MM.1S (cell line): ENCODE data around the gene LIN7A.

ENCODE experiments used
- DNase-seq: peaks from one replicate; pipeline ENCODE4 v3.0.0-alpha.2; 2015
- H2AFZ ChIP-seq: fragments of 300-600 bp; sonication (generic); 2 replicates; pipeline ENCODE4 v1.6.0; 2016; ENCODE audit warnings: antibody characterized with exemption, low read length
- H3F3A ChIP-seq: fragments of 300-600 bp; sonication (generic); 2 replicates; pipeline ENCODE4 v1.6.1; 2016; ENCODE audit warnings: mild to moderate bottlenecking, antibody characterized with exemption, low read length, moderate library complexity, mixed read lengths; ENCODE audit not compliant: insufficient read depth
- H3K27ac ChIP-seq: fragments of 300-600 bp; sonication (generic); 2 replicates; pipeline ENCODE4 v1.5.1; 2016; ENCODE audit warnings: mild to moderate bottlenecking, low read length
- H3K27me3 ChIP-seq: fragments of 300-600 bp; sonication (generic); replicated peaks from 2 replicates; pipeline ENCODE4 v1.6.0; 2016; ENCODE audit warnings: low read length; ENCODE audit not compliant: insufficient read depth
- H3K36me3 ChIP-seq: fragments of 300-600 bp; sonication (generic); replicated peaks from 2 replicates; pipeline ENCODE4 v1.6.1; 2016; ENCODE audit warnings: mild to moderate bottlenecking, low read length, mixed read lengths; ENCODE audit not compliant: insufficient read depth
- H3K4me1 ChIP-seq: fragments of 300-600 bp; sonication (generic); 2 replicates; pipeline ENCODE4 v1.6.1; 2016; ENCODE audit warnings: low read length, mixed read lengths
- H3K4me2 ChIP-seq: fragments of 300-600 bp; sonication (generic); 2 replicates; pipeline ENCODE4 v1.6.0; 2016; ENCODE audit warnings: low read depth, low read length
- H3K4me3 ChIP-seq: fragments of 300-600 bp; sonication (generic); 2 replicates; pipeline ENCODE4 v1.5.1; 2016; ENCODE audit warnings: low read length, mixed read lengths
- H3K79me2 ChIP-seq: fragments of 300-600 bp; sonication (generic); 2 replicates; pipeline ENCODE4 v1.6.1; 2016; ENCODE audit warnings: mixed run types, low read length, mixed read lengths
- H3K9ac ChIP-seq: fragments of 300-600 bp; sonication (generic); 2 replicates; pipeline ENCODE4 v1.6.1; 2016; ENCODE audit warnings: low read length, mixed read lengths
- H3K9me2 ChIP-seq: fragments of 300-600 bp; sonication (generic); replicated peaks from 2 replicates; pipeline ENCODE4 v1.6.1; 2016; ENCODE audit warnings: mild to moderate bottlenecking, low read length, mixed read lengths; ENCODE audit not compliant: insufficient read depth
- H3K9me3 ChIP-seq: fragments of 300-600 bp; sonication (generic); replicated peaks from 2 replicates; pipeline ENCODE4 v1.6.1; 2016; ENCODE audit warnings: mild to moderate bottlenecking, low read length, mixed read lengths; ENCODE audit not compliant: insufficient read depth
- H4K20me1 ChIP-seq: fragments of 300-600 bp; sonication (generic); 2 replicates; pipeline ENCODE4 v1.6.1; 2016; ENCODE audit warnings: mild to moderate bottlenecking, low read length, moderate library complexity, mixed read lengths; ENCODE audit not compliant: insufficient read depth
- EZH2 ChIP-seq: fragments of 300-600 bp; sonication (generic); optimal IDR thresholded peaks from 2 replicates; pipeline ENCODE3; 2017; ENCODE audit warnings: low read depth, mild to moderate bottlenecking, antibody characterized with exemption, low read length, mixed read lengths
- EZH2phosphoT487 ChIP-seq: fragments of 300-600 bp; sonication (generic); IDR thresholded peaks from 2 replicates; pipeline ENCODE4 v1.6.1; 2018; ENCODE audit warnings: antibody characterized with exemption, low read length
- TF ChIP-seq, protein P1 (sequence below): fragments of 300-600 bp; sonication (generic); IDR thresholded peaks from 2 replicates; pipeline ENCODE4 v1.5.1; 2016; ENCODE audit warnings: antibody characterized with exemption, low read length, mixed read lengths

LIN7A gene

DNA sequence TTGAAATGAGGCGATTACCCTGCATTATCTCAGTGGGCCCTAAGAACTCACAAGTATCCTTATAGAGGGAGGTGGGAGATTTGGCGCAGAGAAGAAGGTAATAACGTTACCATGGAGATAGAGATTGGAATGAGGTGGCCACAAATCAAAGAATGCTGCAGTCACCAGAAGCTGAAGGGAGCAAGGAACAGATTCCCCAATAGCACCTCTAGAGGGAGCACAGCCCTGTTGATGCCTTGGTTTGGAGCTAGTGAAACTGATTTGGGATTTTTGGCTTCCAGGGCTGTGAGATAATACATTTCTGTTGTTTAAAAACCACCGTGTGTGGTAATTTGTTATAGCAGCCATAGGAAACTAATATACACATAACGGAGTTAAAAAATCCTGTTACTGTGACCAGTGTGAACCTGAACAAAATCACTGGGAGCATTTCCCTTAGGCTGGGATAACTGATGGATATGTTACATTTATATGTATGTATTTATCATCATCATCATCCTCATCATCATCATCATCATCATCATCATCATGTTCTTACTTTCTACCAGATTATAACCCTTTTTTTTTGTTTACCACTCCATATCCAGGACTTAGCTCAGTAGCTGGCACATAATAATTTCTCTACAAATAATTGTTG, 100.3 kb downstream of the LIN7A start:
- H3K4me2 ChIP-seq = no peak overlapping the region
- H3K79me2 ChIP-seq = no peaks in the 10 kb centered on the region
- DNase-seq = peak; percentile 38
- H3K9me2 ChIP-seq = no peaks in the 10 kb centered on the region
- no peak overlapping the region for H3K27ac ChIP-seq
- no peaks in the 10 kb centered on the region for H4K20me1 ChIP-seq
- H2AFZ ChIP-seq = no peak overlapping the region
- no peaks in the 10 kb centered on the region for H3F3A ChIP-seq
- TF ChIP-seq, protein P1, sequence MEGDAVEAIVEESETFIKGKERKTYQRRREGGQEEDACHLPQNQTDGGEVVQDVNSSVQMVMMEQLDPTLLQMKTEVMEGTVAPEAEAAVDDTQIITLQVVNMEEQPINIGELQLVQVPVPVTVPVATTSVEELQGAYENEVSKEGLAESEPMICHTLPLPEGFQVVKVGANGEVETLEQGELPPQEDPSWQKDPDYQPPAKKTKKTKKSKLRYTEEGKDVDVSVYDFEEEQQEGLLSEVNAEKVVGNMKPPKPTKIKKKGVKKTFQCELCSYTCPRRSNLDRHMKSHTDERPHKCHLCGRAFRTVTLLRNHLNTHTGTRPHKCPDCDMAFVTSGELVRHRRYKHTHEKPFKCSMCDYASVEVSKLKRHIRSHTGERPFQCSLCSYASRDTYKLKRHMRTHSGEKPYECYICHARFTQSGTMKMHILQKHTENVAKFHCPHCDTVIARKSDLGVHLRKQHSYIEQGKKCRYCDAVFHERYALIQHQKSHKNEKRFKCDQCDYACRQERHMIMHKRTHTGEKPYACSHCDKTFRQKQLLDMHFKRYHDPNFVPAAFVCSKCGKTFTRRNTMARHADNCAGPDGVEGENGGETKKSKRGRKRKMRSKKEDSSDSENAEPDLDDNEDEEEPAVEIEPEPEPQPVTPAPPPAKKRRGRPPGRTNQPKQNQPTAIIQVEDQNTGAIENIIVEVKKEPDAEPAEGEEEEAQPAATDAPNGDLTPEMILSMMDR = peak; percentile 70
- TF ChIP-seq EZH2phosphoT487 = no peak
- TF ChIP-seq EZH2 = no peak
- H3K9ac ChIP-seq = no peak overlapping the region
- H3K4me1 ChIP-seq = 0 out of 2 replicates have a peak, but pooled peaks cover 6% of the 10 kb centered on the region
- no peak overlapping the region for H3K4me3 ChIP-seq
- no peaks in the 10 kb centered on the region for H3K27me3 ChIP-seq
- H3K36me3 ChIP-seq = no peaks in the 10 kb centered on the region
- no peaks in the 10 kb centered on the region for H3K9me3 ChIP-seq

DNA sequence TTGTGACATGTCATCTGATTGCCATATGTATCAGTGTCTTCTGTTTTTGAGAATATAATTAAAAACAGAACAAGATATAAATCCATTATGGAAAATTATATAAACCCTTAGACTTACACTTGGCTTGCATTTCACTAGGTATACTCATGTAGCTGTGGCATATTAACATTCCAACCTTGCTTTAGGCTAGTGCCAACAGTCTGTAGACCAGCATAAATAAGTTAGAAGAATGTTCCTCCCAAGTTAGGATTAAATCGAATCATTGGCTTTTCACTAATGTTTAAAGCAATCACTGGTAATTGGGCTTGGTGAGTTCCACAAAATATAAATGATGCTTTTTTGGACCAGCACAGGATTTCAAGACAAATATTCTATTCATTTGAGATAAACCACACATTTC, 103.0 kb downstream of the LIN7A start:
- H3F3A ChIP-seq = no peaks in the 10 kb centered on the region
- no peaks in the 10 kb centered on the region for H3K9me3 ChIP-seq
- TF ChIP-seq EZH2phosphoT487 (no peak), EZH2 (no peak)
- TF ChIP-seq, protein P1 = no peak
- DNase-seq = no peak
- H3K4me3 ChIP-seq = no peak overlapping the region
- 0 out of 2 replicates have a peak, but pooled peaks cover 6% of the 10 kb centered on the region for H3K4me1 ChIP-seq
- H3K36me3 ChIP-seq = no peaks in the 10 kb centered on the region
- H3K27ac ChIP-seq = no peak overlapping the region
- H3K27me3 ChIP-seq = no peaks in the 10 kb centered on the region
- no peak overlapping the region for H3K4me2 ChIP-seq
- H3K9ac ChIP-seq = no peak overlapping the region
- no peaks in the 10 kb centered on the region for H3K79me2 ChIP-seq
- H4K20me1 ChIP-seq = no peaks in the 10 kb centered on the region
- H2AFZ ChIP-seq = no peak overlapping the region
- no peaks in the 10 kb centered on the region for H3K9me2 ChIP-seq

DNA sequence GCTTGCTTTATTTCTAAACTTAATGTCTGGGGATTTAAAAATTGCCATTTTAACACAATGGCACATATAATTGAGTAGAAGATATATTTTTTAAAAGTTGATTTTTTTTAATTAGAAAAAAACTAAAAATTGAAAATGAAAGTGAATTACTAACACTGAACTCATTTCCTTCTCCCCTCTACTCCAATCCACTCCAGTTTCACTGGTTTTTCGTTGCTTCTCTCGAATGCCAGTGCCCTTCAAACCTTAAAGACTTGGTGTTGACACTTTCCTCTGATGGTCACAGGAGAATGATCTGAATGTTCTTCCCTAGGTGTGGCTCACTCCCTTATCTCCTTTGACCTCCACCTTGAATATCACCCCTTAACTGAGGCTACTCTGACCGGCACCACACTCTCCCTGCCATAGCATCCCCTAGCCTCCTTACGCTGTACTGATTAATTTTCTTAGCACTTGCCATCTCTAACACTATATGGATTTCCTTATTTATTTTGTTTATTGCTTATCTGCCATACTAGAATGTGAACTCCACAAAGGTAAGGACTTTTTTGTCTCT, 107.1 kb downstream of the LIN7A start:
- H3K27me3 ChIP-seq = no peaks in the 10 kb centered on the region
- H3K9me2 ChIP-seq = no peaks in the 10 kb centered on the region
- 0 out of 2 replicates have a peak, but pooled peaks cover 3% of the 10 kb centered on the region for H3K4me1 ChIP-seq
- H2AFZ ChIP-seq = no peak overlapping the region
- no peak overlapping the region for H3K4me3 ChIP-seq
- H3K9ac ChIP-seq = no peak overlapping the region
- H3K36me3 ChIP-seq = no peaks in the 10 kb centered on the region
- no peak overlapping the region for H3K27ac ChIP-seq
- H3F3A ChIP-seq = no peaks in the 10 kb centered on the region
- no peaks in the 10 kb centered on the region for H3K9me3 ChIP-seq
- peak; percentile 12 for DNase-seq
- TF ChIP-seq, protein P1 = no peak
- TF ChIP-seq EZH2 = no peak
- no peak for TF ChIP-seq EZH2phosphoT487
- H3K79me2 ChIP-seq = no peaks in the 10 kb centered on the region
- no peak overlapping the region for H3K4me2 ChIP-seq
- H4K20me1 ChIP-seq = no peaks in the 10 kb centered on the region
